ENCODE results near the gene RTF2.
A peak's percentile ranks its signal among the peaks of the same experiment; 100 is the strongest.

RTF2 gene, protein sequence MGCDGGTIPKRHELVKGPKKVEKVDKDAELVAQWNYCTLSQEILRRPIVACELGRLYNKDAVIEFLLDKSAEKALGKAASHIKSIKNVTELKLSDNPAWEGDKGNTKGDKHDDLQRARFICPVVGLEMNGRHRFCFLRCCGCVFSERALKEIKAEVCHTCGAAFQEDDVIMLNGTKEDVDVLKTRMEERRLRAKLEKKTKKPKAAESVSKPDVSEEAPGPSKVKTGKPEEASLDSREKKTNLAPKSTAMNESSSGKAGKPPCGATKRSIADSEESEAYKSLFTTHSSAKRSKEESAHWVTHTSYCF

DNA sequence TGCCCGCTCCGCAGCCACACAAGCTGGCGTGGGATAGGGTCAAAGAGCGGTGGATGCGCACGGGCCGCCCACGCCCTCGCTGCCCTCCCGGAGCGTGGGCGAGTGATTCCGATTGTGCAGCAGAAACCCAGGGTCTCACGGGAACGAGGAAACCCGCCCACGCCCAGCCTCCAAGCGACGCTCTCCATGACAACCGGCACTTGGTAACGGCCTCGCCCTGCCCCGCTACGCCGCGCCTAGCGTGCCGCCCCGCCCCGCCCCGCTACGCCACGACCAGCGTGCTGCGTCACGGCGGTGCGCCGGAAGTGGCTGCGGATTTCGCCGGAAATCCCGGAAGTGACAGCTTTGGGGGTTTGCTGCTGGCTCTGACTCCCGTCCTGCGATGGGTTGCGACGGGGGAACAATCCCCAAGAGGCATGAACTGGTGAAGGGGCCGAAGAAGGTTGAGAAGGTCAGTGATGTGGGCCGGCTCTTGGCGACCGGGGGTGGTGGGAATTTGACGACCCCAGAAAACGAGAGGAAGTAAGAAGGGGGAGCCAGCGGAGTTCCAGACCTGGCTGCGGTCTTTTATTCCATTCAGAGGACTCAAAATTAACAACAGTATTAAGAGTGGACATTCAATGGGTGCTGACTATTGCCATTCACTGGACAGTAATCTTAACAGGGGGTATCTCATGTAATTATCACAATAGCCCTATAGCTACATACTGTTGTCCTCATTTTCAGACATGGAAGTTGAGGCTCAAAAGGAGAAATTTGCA is at the start of gene RTF2:
TSS of gene RTF2 (plus strand) at position 312 of the 761 bp plus-strand sequence. CDS start at position 383, 71 bp downstream.
- DNase-seq, result peak; percentile 97

DNA sequence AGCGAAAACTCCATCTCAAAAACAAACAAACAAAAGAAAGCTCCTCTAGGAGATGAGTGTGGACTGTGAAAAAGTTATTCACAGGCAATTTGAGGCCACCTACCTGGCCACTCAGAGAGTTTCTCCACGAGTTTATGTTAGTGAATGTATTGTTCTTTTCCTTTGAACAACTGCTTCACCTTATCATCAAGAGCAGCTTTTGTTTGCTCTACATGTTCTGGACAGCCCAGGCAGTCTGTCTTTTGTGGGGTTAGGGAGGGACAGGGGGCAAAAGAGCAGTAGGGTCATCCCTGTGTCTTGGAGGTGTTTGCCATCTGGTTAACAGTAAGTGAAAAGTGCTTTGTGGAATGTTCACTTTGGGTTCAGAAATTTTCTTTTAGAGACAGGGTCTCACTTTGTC is 48.4 kb upstream of the RTF2 start:
- DNase-seq, result no peak

DNA sequence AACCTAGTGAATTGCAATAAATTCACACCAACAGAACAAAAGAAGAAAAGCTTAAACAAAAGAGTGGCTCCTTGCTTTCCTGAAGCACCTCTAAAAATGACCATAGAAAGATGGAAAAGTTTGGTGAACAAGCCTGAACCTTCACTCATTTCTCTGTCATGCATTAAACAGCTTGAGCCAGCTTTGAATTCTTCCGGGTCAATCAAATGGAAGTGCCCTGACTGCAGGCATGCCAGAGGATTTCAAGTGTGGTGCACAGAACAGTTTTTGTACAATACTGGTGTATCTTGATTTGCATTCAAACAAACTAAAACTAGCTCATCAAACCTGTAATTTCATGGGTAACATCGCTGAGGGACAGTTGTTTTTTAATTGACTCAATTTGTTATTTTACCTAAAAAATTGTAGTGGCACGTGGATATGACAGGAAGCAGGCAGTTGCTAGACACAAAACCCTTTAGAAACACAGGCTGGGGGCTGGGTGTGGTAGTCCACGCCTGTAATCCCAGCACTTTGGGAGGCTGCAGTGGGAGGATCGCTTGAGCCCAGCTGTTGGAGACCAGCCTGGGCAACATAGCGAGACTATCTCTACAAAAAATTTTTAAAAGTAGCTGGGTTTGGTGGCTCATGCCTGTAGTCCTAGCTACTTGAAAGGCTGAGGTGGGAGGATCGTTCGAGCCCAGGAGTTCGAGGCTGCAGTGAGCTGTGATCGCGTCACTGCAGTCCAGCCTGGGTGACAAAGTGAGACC is 47.3 kb upstream of the RTF2 start:
- no peak for DNase-seq

DNA sequence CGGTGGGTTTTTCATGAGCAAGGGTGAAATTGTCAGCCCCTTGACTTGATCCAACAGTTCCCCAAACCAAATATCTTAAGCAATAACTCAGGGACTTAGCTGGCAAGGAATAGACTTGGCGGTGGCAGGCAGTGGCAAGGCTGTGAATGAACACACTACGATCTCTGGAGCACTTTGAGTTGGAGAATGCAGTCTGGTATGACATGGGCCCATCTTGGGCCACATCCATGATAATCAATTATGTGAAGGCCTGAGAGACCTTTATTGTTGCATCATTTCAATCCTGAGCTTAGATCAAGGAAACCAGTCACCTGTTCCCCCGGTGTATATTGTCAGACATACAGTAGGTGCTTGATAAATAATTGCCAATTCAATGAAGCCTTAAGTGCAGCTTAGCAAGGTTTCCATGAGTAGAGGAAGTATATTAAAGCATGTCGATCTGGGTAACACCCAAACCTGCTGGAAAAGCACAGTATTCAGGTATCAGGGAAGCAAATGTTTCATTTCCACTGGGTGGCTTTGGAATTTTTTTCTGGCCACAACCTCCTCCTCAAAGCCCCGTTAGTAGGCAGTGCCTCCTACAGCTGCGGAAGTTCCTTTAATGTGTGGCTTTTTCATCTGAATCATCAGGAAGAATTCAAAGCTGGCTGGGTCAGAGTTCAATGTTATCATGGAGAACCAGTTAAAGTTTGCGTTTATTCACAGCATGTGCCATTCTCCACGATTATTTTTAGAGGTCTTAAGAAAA is 46.2 kb upstream of the RTF2 start:
- no peak for DNase-seq

DNA sequence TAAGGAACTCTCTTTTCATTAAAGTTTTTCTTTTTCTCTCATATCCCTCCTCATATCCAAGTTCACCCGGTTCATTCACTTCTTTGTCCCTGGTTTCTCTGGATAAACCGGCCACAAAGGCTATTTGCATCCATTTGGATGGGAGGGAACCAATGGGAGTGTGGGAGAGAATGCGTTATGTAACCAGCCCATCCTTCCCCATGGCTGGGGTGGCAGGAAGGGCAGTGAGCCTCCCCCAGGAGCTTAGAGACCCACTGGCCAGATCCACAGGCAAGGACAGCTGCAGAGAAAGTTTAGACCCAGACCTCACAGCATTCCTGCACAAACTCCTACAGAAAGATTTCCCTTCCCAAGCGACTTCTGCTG is 45.6 kb upstream of the RTF2 start:
- DNase-seq, result no peak

DNA sequence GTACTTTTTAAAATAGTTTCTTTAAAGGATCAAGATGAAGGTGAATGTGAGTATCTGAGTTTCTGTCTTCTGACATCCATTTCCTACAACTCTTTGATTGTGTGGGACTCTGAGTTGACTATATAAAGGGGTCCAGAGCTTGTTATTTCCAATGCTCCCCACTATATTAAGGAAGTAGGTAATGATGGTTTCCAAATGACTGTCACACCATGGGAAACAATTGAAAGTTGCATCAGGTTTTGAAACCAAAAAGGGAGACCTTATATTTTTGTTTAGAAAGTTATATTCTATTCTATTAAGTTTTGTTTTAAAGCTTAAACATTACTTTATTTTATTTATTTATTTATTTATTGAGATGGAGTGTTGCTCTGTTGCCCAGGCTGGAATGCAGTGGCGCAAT is 45.2 kb upstream of the RTF2 start:
- no peak for DNase-seq

DNA sequence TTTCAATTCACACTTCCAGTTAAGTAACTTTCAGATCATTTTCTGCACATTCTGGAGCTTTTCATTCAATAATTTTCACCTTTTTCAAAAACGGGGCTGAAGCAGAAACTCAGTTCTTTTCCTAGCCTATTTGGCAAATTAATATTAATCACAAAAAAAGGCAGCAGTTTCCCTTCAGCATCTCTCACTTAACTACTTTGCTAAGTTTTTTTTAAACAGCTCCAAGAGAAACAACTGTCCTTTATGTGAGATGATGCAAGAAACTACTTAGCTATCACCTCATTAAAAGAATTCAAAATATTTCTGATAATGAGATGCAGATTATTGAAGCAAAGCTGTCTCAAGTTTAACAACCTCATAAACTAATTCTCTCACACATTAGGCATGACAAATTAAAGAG is 44.5 kb upstream of the RTF2 start:
- no peak for DNase-seq

DNA sequence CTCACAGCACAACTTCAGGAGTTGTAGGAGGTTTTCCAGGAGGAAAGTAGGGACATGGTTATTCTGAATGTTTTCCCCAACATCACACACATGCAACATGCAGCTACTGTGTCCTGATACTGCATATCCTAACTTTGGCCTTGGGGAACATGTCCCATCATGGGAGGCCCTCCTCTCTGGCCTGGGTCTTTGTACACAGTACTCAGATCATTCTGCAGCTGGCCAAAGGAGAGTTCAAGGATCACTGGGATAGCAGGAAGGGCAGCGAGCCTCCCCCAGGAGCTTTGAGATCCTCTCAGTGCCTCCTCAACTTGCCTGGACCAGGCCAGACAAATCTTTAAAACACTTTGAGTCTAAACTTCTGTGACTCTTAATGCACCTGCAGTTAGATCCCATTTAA is 43.5 kb upstream of the RTF2 start:
- no peak for DNase-seq

DNA sequence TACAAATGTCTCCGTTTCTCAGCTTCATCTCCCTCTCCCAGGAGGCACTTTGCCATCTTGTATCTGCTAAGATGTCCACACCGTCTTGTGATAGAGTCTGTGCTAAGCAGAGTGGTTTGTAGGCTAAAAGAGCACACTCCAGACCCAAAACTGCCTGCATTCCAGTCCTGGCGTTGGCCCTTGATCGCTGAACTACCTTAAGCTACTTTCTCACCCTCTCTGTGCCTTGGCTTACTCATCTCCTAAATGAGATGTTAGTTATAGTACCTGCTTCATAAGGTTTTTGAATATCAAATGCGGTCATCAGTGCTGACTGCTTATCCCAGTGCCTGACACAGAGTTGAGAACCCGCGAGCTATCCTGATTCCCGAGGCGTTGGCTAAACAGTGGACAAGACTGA is 42.4 kb upstream of the RTF2 start:
- DNase-seq, result no peak

DNA sequence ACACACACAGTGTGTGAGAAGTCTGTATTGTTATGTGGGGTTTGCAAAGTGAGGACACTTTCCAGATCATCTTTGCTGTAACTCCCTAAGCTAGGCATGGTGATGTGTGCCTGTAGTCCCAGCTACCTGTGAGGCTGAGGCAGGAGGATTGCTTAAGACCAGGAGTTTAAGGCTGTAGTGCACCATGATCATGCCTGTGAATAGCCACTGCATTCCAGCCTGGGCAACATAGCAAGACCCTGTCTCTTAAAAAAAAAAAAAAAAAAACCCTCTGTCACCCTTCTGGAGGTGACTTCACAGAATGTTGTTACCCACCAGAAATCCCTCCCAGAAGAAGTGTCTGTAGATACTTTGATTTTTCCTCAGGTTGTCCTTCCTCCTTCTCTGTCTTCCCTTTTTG is 41.5 kb upstream of the RTF2 start:
- DNase-seq, result no peak

DNA sequence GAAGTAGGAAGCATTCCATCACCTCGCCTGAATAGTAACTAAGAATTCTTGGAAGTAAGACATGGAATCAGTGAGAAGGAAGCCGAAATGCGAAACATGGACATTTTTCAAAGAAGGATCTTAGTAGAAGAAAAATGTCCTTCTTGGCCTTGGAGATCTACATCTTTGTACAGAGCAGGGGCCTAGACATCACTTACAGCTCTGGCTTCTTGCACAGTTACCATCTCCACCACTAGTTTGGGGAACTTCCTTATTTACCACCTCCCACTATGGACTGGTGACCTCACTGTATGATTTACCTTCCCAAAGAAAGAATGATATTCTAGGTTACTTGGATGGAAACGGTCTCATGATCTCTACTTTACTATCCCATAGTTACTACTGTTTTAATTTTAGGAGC is 40.6 kb upstream of the RTF2 start:
- no peak for DNase-seq

DNA sequence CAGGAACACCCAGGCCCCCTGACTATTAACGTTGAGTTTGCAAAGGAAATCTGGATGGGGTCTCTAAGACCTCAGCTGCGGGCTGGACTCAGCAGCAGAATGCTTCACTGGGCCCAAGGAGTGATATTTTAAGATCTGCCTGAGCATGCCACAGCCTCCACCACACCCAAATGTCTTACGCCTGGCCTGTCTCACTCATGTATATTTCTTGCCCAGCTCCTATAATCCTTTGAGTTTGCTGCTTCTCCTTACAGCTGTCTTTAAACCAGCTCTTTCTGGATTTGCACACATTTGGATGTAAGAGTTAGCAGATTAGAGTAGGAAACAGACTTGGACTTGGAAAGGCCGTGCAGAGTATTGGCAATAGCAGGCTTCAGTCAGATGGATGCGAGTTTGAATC is 40.0 kb upstream of the RTF2 start:
- no peak for DNase-seq

DNA sequence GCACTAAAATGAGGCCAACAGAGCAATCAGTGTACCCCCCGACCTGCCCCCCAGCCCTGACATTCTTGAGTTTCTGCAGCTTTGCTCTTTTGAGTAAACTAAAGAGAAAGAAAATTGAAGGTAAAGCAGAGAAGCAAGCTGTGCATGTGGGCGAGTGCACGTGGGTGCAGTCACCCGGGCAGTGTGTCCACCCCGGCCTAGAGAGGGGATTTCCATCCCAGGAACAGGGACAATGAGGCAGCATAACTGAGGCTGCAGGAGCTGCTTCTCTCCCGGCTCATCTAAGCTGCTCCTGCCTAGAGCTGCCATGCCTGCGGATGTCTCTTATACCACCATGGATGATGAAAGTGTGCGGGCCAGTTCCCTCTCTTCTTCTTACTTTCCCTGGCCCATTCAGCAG is 39.5 kb upstream of the RTF2 start:
- DNase-seq, result no peak

DNA sequence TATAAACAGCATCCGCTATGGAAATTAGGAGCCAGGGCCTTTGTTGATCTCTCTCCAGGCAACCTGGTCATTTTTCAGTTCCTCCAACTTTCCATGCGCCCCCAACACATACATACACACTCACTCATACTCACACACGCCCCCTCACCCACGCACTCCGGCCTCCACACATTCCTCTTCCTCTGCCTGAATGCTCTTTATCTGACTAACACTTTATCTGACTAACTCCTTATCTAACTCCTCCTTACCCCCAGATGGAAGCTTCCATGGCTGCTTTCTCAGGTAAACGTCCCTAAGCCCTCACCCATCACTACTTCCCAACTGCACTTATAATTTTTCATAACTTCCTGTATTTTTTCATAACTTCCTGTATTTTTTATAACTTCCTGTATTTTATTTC is 38.9 kb upstream of the RTF2 start:
- no peak for DNase-seq

DNA sequence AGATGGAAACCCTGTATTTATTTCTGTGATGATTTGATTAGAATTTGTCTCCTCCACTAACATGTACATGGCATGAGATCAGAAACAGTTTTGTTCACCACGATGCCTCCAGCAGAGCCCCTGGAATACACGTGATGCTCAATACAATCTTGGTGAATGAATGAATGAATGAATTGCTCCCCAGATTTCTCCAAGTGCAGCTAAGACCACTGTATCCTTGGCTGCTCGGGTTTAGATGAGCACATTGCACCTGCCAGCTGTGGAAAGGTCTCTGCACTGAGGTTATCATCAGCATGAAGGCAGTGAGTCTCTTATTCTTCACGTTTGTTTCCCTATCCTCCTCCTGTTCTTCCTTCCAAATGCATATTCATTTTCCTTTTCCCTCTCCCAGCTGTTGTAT is 38.5 kb upstream of the RTF2 start:
- DNase-seq, result no peak

DNA sequence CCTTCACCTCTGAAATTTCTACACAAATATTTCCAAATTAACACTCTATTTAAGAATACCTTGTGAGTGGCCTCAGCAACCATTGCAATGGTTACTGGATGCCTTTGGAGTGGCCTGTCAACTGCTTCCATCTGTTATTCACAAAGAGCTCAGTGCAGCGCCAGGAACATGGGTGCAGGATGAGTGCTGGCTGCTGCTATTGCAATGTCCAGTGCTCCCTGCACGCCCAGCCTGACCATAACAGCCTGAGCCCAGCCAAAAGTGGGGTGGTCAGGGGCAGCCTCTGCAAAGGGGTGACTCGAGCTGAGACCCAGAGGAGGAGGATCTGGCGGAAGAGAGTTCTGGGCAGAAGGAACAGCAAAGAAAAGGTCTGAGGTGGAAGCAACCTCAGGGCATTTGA is 38.0 kb upstream of the RTF2 start:
- DNase-seq, result no peak

DNA sequence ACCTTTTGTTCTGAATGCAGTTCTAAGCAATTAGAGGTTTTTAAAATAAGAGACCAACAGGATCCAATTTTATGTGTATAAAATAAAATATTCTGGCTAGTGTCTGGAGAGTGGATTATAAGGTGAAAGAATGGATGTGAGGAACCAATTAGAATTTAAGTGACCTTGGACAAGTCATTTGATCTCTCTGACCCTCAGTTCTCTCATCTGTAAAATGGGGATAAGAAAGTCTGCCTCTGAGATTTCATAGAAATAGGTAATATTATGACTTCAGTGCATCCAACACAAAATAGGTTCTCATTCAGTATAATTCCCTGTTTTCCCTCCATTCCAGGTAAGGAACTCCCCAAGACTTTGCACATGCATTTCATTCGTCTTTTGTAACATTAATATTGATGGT is 37.5 kb upstream of the RTF2 start:
- DNase-seq, result no peak

DNA sequence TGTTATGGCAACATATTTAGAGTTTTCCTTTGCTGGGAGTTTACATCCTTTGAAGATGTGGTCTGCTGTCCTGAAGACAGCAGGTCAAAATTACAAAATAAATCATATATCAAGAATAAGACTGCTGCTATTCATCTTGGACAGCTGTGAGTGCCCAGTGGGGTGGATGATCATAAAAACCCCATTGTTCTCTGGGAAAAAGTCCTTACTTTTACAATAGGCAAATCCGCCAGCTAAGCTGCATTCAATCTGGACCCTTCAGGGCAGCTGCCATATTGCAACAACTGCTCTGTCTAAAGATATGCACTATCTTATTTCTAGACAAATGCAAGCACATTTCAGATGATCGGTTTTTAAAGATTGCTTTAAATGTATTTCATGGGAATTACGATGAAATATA is 37.0 kb upstream of the RTF2 start:
- DNase-seq, result no peak

DNA sequence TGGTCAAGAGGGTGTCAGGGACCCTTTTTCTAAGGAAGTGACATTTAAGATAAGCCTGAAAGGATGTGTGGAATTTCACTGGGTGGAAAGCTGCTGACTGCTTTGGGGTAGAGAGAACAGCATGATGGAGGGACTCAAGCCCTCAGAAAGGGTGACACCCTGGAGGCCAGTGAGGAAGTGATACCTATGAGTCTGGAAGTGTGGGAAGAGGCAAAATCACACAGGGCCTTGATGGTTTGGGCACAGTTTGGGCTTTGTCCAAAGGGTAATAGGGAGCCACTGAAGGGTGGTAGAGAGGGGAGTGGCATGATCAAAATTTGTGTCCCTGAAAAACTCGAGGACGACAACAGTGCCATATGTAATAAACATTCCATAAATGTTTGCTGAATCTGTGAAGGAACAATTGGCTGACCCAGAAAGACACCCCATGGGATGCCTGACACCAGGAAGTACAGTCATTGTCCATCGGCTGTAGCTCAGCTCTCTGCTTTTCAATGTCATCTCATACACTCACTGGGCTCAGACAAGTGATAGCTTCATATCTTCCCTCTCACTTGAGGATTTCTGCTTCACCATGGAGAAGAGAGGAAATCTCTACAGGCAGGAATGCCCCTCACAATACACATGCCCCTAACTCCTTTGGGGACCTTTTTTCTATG is 35.1 kb upstream of the RTF2 start:
- DNase-seq, result no peak

DNA sequence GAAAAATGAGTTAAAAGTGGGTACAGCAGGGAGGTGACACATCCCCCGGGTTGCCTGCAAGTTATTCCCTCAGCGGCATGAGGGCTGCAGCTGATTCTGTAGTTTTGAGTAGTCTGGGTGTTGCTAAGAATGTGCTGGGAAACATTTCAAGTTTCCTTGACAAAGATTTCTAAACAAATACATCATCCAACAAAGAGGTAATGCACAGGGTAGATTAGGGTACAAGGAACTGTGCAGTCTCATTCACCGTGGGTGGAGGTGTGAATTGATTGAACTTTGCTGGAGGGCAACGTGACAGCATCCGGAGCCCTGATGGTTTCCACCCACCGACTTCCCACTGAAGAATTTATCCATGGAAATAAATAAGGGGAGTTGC is 34.6 kb upstream of the RTF2 start:
- no peak for DNase-seq

DNA sequence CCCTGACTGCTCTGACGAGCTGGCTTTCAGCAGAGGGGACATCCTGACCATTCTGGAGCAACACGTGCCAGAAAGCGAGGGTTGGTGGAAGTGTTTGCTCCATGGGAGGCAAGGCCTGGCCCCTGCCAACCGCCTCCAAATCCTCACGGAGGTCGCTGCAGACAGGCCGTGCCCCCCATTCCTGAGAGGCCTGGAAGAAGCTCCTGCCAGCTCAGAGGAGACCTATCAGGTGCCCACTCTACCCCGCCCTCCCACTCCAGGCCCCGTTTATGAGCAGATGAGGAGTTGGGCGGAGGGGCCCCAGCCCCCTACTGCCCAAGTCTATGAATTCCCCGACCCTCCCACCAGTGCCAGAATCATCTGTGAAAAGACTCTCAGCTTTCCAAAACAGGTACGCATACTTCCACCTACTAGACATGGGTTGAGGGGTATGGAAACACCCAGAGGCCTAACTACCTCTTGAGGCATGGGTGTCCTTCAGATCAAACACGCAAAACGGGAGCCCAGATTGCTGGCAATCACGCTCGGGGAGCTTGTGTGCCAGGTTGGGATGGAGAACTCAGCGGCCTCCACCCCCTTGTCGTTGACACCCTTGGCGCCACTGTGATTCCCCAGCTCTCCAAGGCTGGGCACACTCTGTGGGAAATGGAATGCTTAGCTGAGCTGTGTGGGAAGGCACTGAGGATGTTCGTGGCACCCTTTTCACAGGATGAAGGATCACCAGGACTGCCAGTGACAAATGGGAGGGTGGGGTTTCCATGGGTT is 31.0 kb upstream of the RTF2 start:
- DNase-seq, result no peak

DNA sequence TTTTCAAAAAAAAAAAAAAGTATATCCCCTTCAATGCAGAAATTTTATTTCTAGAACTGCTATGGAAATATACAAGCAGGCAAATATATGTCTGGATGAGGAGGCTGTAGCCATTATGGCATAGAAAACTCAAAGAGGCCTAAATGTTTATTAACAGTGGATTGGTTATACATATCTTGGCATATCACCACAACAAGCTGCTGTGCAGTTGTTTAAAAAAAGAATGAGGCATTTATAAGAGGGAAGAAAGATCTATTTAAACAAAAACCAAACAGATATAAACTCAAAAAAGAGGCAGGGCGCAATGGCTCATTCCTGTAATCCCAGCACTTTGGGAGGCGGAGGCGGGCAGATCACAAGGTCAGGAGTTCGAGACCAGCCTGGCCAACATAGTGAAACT is 30.1 kb upstream of the RTF2 start:
- no peak for DNase-seq

Measured in right hindlimb (tissue), 1 donor.